NB4 (cell line): ENCODE measurements around the gene RELCH.

ENCODE experiments used
- CTCF ChIP-seq: IDR thresholded peaks from one replicate; pipeline ENCODE4 v1.5.1; 2012; ENCODE audit warnings: low read depth, low read length
- POLR2A ChIP-seq: IDR thresholded peaks from 2 replicates; pipeline ENCODE4 v1.6.1; 2011; ENCODE audit warnings: mild to moderate bottlenecking; ENCODE audit not compliant: insufficient read length; ENCODE audit errors: extremely low read depth

- TF ChIP-seq CTCF = no peak
- no peak for TF ChIP-seq POLR2A
Observed at GRCh38 chr18:62199629-62200028, 12.6 kb downstream of the RELCH start.
